ENCODE results near the gene DGCR6L.
"Not testable (repeated sequence)": the region's sequence is repeated elsewhere in the genome, so short reads cannot be mapped to it uniquely, and the experiment has no call there.

The DGCR6L gene

DNA sequence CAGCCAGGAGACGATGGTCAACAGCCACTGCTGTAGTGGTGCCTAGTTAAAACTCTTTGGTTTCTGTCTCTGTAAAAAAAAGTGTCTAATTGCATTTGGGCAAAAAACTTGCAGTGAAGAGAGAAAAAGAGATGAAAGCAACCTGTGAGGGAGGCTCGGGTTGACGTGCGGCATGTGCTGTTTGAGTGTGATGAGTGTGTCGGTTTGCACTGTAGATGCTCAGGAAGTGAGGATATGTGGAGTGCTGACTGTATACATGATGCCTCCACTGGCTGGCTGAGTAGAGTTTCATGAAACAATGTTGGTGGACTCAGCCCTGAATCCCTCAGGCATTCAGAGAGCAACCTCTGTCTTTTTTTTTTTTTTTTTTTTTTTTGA lies 4.3 kb upstream of the DGCR6L start:
- DNase-seq = peak; percentile 75

DNA sequence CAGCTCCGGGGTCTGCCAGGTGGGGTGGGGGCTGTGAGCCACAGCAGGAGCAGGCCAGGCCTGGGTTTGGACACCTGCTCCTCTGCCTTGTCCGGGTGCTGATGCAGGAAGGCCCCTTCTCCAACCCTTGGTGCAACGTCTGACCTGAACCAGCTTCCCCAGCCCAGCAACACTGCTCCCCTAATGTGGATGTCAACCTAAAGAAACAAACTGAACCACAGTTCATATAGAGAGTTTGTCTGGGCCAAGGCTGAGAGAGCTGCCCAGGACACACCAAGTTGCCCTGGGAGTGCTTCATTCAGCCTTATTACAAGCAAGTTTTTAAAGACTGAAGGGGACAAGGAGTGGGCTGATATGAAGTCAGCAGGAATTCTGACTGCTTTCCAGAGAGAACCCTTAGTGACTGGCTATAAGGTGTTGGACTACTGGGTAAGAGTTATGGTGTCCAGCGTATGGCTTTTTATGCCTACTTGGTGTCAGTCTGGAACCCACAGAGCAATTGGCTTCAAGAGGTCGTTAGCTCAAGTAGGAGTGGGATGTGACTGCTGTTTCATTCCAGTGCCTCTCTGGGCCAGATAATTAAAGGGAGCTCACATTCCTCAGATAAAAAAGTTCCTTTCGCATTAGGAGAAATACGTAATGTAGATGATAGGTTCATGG lies 1.8 kb upstream of the DGCR6L start:
- not testable (repeated sequence) for DNase-seq

DNA sequence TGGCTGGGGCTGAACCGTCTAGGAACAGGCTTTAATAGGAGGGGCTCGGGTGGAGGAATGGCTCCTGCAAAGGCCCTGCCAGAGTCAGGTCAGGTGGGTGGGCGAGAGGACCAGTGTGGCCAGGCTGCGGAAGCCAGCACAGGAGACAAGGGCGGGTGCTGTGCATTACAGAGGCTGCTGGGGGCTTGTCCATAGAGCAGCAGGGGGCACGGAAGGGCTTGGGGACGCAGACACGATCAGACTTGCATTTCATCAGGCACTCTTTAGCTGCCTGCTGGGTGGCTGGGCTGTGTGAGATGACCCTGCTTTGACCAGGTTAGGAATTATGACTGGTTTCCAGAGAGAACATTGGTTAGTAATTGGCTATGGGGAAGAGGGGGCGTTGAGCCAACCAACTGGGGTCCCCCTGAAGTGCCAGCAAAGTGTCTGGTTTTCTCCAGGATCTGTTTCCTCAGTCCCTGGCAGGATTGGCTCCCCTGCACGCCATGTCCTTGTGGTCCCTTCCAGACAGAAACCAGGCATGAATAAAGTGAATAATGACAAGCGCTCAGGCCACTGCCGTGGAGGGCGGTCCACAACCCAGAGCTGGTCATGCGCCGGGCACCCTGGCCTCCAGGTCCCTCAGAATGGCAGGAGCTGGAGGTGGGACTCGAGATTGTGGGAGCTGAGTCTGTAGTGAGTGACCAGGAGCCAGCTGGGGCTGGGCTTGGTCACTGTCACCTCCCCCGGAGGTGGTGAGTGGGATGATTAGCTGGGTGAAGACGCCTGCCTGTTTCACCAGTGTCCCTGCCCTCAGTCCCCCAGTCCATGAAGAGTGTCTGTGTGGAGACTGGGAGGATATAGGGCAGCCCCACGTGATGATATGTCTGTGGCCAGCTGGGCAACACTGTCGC lies 1.0 kb upstream of the DGCR6L start:
- not testable (repeated sequence) for DNase-seq

DNA sequence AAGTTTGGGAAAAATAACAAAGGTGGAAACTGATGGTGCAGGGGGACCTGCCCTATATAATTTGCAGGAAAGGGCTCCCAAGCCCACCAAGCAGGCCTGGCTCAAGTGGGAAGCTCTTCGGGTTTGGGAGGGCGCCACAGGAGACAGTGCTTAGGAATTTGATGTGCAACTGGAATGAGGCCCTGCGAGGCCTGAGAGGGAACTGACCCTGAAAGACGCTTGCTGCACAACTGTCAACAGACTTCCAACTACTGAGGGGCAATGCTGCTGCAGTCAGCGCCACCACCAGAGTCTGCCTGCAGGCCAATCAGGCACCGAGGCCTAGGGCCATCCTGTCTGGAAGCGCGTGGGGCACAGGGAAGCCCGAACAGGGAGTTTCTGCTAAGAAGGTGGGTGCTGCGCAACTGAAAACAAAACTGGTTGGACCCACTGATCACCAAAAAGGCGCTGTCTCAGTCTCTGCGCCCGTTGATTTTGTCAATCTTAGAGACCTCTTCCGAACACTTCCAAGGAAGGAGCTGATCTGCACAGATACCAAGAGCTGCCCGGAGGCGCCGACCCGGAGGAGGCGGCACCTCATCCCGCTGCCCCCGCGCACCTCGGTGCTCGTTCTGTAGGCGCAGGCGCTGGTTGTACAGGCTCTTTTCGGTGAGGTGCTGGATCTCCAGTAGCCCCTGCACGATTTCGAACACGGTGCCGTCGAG lies 667 bp downstream of the DGCR6L start:
- peak; percentile 16 for DNase-seq

DNA sequence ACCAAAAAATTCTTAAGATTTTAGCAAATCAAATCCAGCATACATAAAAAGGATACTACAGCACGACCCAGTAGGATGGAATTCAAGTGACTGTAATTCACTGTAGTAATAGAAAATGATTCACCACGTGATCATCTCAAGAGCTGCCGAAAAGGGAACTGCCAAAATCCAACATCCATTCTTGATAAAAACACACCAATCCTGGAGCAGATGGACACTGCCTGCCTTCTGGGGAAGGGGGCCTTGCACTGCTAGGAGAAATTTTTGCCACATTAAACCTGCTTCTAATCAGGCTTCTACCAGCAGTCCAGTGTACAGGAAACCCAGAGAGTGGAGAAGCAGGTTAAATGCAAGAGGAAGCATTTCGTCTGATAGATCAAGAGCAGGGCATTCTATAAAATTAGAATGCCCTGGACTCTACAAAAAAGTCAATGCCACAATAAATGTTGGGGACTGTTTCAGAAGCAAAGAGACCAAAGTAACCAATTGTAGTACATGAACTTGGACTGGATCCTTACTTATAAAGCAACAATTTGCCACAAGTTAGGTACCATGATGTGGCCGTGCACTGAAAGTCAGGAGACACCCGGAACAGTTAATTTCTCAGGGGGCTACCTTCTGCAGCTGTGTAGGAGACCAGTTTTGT lies 1.7 kb downstream of the DGCR6L start:
- DNase-seq = not testable (repeated sequence)

DNA sequence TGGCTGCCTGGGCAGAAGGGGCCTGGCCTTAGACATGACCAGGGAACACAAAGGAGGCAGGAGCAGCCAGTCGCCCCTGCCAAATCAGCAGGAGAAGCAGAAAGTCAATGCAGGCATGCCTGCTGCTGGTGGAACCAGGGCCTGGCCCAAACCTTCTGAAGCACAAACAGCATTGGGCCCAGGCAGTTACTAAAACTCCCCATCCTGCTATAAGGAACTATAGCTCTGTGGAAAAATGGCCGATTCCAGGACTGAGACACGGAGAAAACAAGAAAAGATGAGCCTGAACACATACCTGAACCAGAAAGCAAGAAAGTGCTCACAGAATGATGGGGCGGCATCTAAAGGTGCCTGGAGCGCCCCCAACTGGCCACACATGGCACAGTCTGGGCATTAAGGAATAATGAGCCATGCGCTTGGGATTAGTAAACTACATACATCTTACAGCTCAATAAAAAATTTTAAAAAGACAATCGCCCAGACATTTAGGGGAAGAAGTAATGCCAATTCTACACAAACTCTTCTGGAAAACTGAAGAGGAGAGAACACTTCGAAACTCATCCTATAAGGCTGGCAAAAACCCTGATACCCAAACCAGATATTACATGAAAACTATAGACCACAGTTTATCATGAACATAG lies 2.3 kb downstream of the DGCR6L start:
- peak; percentile 55 for DNase-seq

DNA sequence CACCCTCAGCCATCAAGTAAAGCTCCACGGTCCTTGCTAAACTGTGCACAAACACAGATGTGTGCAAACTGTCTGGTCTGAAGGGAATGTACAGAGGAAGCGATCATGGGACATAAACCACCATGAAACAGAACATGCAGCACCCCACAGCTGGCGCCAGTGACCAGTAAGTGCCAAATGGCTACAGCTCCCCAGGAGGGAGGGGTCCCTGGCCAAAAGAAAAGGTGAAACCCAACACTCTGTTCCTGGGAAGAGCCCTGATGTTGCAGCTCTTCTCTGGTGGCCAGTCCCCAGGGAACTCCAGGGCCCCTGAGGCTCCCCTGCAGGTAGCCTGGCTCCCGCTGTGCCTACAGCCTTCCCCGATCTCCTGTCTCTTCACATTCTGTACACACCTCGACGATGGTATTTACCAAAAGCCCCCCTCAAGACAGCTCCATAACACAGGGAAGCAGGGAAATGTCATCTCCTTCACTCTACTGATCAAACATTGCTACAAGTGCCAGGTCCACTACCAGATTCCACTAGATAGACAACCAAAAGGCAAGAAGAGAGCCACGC lies 2.9 kb downstream of the DGCR6L start:
- no peak for DNase-seq

DNA sequence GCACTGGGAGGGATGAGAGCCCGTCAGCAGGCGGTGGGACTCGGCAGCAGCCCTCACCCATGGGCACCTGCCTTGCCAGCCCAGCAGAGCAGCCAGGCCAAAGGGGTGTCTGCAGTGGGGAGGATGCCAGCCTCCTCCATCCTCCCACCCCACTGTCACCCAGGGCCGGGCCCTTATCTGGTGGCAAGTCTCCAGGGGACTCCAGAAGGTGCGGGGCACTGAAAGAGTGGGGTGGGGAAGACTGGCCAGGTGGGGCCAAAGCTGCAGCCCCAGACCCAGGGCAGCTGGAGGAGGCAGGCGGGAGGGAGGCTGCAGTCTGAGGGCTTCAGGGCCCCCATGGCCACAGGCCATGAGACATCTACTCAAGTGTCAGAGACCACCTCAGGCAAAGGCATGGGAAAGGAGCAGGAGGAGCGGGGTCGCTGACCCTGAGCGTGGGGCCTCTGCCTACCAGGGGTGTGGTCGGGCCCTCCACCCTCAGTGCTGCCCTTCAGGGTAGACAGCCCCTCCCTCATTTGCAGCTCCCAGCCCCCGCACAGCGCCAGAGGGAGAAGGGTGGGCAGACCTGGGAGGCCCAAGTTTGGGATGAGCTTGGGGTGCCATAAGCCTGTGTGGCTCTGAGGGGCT lies 3.5 kb downstream of the DGCR6L start:
- no peak for DNase-seq

DNA sequence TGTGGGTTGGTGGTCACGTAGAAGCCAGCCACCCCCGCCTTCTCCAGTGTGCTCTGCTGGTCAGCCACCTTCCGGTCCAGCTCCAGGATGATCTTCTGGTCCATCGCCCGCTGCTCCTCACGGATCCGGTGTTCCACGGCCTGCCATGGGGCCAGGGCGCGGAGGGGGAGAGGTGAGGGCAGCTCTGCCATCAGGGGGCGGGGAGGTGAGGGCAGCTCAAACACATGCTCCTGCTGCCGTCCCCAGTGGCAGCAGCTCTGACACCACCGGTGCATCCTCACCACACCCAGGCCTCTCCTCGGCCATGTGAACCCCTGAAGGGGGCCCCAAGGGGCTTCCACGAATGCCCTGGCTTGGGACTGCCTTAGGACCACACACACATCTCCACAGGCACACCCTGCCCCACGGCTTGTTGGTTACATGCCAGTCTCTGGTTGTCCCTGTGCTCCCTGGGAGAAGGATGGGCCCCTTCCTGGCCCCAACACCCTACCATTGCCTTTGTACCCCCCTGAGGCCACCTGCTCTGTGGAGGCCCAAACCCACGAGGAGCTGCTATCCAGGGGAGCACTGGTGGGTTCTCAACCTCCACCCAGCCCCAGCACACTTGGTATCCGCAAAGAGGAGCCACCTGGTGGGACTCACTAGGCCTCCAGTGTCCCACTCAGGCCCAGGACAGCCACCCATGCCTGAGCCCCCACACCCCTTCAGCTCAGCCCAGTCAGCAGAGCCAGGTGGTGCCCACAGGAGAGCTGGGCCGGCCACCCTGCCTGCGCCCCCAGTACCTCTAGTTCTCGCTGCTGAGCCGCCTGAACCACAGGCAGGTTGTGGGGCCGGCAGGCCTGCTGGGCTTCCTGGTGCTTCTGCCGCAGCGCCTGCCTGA lies 4.3 kb downstream of the DGCR6L start:
- DNase-seq = no peak

DNA sequence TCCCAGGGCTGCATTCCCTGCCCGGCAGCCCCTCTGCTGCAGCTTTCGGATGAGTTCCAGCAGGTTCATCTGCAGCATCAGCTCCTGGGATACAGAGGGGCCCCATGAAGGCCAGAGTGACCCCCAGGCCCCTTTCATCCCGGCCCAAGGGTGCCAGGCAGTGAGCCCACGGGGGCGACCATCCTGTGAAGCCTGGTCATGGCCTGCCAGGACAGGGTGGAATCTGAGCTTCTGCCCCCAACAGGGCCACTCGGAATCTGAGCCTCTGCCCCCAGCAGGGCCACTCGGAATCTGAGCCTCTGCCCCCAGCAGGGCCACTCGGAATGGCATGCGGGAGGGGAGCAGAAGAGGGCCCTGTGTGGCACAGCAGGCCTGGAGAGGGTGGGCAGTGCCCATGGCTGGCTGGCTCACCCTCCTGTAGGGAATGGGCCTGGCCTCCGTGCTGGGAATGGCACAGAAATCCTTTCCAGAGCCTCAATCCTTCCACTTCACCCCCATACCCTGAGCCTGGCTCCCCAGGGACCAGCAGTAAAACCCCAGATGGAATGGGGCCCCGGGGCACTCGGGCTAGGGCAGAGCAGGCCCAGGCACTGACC lies 5.0 kb downstream of the DGCR6L start:
- not testable (repeated sequence) for DNase-seq

DNA sequence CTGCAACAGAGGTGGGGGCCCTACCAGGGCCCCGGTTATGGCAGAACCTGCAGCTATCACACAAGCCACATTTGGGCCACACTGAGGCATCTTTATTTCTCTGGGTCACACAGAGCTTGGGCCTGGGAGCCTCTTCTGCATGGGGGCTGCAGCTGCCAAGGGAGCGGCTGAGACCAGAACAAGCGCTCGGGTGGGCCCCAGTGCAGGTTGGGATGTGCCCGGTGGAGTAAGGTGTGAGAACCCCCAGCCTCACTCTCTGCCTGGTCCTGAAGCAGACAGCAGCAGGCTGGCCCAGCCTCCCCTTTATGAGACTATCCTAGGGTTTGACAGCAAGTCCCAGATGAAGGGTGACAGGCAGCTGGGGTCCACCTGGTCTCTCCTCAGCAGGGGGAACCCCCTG lies 5.7 kb downstream of the DGCR6L start:
- DNase-seq = not testable (repeated sequence)

DNA sequence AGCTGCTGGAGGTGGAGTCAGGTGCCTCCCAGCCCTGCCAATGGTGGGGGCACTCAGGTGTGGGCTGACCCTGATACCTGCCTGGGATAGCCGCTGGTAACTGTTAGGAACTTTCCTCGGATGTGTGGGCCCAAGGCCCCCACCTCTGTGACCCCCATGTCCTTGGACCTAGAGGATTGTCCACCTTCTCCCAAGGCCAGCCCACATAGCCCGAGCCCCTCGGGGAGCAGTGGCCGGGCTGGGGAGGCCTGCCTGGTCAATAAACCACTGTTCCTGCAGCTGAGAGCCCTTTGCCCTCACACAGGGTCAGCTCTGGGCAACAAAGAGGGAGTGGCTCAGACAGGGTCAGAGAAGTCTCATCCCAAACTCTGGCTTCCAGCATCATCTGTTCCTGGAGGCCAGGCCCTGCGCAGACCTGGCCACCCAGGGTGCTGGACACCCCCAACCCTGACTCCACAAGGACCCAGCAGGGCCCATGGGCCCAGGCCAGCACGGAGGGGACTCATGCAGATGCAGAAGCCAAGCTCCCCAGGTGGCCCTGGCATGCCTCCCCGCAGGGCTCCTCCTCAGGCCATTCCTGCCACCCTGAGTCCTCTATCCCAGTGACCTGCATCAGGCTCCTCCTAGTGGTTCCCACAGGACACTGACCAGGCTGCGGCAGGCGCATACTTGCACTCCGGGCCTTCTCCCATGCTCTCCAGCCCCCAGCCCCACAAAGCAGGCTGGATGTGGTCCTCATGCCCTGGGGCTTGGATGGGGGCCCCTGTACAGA lies 6.4 kb downstream of the DGCR6L start:
- DNase-seq = not testable (repeated sequence)

DNA sequence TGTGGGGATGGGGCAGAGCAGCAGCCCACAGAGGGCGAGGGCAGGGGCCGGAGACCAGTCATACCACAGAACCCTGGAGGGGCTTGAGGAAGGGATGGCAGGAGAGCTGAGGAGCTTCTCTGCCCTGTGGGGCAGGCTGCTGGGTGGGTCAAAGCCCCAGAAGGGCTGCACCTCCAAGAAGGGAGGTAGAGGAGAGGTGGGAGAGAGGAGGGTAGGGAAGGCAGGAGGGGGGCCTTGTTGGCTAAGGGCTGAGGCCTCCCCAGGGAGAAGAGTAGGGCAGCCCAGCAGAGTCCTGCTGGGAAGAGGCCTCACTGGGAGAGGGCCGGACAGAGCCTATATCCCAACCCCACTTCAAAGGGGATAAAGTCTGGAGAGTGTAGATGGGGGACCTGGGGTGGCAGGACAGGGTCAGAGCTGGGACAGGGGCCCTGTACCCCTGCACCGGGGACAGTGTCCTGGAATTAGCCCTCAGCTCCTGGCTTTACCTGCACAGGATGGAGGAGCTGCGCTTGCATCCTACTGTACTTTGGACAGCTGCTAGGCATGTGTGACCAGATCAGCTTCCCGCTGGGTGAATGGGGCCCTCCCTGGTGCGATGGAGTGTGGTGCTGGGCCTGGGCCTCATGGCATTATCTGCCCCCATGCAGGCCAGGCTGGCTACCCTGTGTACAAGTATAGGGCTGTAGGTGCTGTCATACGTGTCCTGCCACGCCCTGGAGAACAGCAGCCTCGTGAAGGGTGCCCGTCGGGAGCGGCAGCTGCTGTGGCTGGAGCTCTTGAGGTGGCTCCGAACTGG lies 7.3 kb downstream of the DGCR6L start:
- DNase-seq = no peak

DNA sequence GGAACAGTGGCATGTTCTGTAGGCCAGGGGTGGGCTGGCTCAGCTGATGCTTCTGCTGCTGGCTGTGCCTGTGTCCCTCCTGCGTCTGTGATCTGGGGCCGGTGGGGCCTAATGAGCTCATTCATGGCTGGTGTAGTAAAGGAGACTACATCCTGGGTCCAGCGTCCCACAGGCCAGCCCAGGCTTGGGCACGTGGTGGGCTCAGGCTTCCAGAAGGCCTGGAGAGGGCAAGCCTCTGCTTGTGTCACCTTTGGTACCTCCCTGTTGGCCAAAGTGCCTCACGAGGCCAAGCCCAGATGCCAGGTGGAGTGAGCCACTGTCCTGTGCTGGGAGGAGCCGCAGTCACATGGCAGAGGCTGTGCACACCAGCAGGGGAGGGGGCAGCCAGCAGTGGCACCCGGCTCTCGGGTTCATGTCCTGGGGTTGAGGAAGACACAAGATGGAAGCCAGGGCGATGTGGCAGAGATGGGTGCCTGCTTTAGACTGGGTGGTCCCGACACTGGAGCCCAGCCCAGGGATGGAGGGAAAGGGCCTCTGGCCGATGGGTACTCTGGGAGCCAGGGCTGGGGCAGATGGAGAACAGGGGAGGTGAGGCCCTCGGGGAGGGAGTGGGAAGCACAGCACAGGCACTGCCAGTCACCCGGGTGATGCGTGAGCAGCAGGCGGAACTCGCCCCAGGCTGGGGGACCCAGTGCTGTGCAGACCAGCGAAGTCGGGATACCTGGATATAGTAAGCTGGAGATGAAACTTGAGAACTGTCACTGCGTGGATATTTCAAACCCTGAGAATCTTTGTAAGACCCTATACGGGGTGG lies 8.4 kb downstream of the DGCR6L start:
- DNase-seq = not testable (repeated sequence)

DNA sequence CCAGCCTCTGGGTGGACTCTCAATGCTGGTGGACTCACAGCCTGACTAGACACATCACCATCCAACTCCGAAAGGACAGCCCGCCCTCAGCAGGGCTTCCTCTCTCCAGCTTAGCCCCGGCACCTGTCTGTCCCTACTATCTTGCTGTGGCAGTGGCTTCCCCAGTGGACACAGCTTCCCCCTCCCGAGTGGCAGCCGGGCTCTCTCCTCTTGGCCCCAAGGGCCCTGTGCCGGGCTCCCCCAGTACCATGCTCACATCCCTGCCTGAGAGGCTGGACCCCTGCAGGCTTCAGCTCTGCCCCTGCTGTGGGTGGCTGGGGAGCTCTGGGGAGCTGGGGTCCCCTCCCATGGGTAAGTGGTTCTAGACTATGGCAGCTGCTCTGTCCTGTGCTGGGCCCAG lies 9.1 kb downstream of the DGCR6L start:
- DNase-seq = not testable (repeated sequence)

DNA sequence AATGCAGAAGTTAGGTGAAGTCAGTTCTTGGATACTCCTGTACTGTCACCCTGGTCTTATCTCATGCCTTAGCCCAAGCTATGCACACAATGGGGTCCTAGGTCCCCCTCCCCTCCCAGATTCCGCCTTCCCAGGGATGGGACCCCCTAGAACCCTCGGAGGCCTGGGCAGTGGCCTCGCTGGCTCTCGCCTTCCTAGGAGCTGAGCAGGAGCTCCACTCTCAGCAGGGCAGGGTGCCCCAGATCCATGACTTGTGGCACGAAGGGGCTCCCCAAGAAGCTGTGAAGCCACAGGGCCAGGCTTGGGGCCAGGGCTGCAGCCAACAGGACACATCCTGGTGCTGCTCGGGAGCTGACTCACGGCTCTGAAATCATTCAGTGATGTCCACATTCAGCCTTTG lies 9.7 kb downstream of the DGCR6L start:
- not testable (repeated sequence) for DNase-seq

DNA sequence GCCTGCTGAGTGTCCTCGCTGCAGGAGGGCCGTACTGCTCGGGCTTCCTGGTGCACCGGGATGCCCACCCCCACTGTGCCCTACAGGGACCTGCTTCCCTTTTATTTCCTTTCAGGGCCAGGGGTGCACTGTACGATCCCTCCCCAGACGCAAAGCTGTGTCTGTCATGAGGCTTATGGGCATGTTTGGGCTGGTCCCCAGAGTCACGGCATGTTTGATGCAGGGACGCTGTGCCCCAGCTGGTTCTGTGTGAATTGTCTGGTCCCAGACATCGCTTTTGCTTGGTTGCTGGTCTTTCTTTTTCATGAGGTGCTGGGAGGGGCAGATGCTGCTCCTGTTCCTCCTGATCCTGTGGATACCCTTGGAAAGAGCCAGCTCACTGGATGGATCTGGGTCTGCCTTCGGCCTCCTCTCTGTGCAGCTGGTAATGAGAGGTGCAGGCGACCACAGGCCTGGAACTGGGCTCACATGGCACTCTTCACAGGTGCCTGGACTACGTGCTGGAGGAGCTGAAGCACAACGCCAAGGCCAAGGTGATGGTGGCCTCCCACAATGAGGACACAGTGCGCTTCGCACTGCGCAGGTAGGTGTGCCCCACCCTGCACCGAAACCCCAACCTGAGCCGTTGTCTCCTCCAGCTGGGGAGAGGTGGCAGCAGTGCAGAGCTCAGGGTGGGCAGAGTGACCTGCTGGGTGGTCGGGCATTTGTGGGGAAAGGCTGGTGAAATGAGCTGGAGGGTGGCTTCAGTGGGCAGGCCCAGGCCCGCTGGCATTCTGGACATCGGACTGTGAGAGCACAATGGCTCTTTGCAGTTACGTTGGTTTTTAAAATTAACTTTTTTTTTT lies 10.8 kb downstream of the DGCR6L start:
- DNase-seq = not testable (repeated sequence)

All from activated CD4-positive, alpha-beta T cell treated with anti-CD3 and anti-CD28 coated beads, Interleukin-10, Interleukin-2, amounts not matched to agents 100 ng/mL and 50 ng/mL, durations not matched to agents 16 hours and 8 hours (primary cell).